IMR-90 (cell line): ENCODE measurements around the gene BCAS1. TPM values are rescaled to one million over a fixed set of nuclear protein-coding genes. Genes with fewer than 3 reads are reported as not detected.

Experiments used
- ATAC-seq: fragments of 200-7000 bp; cut with Tn5 transposase; 2 replicates; pipeline ENCODE4 v1.9.1; 2020; ENCODE audit warnings: low read depth, mild to moderate bottlenecking, moderate library complexity
- BruUV-seq: library from RNA; stranded (reverse); fragments of 400-500 nt; replicated peaks from 2 replicates; lab custom pipeline; 2021; lab: Mats Ljungman, UMichigan
- CTCF ChIA-PET: fragments of 300-600 bp; formaldehyde crosslinking; extraction: SDS; loops from one replicate; lab custom pipeline; 2021; ENCODE audit warnings: antibody characterized with exemption; lab: Yijun Ruan, JAX
- POLR2A ChIA-PET: fragments of 300-600 bp; sonication (Branson Sonifier 250); formaldehyde crosslinking; loops from one replicate; lab custom pipeline; 2022; ENCODE audit warnings: antibody characterized with exemption; ENCODE audit not compliant: unreplicated experiment; lab: Charles Lee
- DNase-seq: peaks from one replicate; pipeline ENCODE4 v3.0.0; 2013
- H2AFZ ChIP-seq: replicated peaks from 2 replicates; pipeline ENCODE3; 2013; ENCODE audit warnings: low read length, mild to moderate bottlenecking; ENCODE audit not compliant: poor library complexity
- H2AK5ac ChIP-seq: 2 replicates; pipeline ENCODE4 v1.6.1; 2013; ENCODE audit warnings: low read depth, low read length, inconsistent platforms
- H2AK9ac ChIP-seq: replicated peaks from 2 replicates; pipeline ENCODE3; 2013; ENCODE audit warnings: mild to moderate bottlenecking, low read depth, low read length, moderate library complexity; ENCODE audit not compliant: poor library complexity
- H2BK120ac ChIP-seq: 2 replicates; pipeline ENCODE4 v1.6.1; 2013; ENCODE audit warnings: low read depth, low read length, inconsistent platforms
- H2BK15ac ChIP-seq: 3 replicates; pipeline ENCODE4 v1.6.1; 2013; ENCODE audit warnings: low read depth, low read length, inconsistent platforms
- H2BK20ac ChIP-seq: 2 replicates; pipeline ENCODE4 v1.6.1; 2013; ENCODE audit warnings: low read depth, mild to moderate bottlenecking, inconsistent platforms, low read length, moderate library complexity
- H2BK5ac ChIP-seq: 2 replicates; pipeline ENCODE4 v1.6.1; 2013; ENCODE audit warnings: mild to moderate bottlenecking, low read depth, low read length, inconsistent platforms; ENCODE audit not compliant: poor library complexity, severe bottlenecking
- H3K14ac ChIP-seq: replicated peaks from 2 replicates; pipeline ENCODE4 v1.6.1; 2013; ENCODE audit warnings: low read depth, low read length, inconsistent platforms
- H3K18ac ChIP-seq: 2 replicates; pipeline ENCODE4 v1.6.1; 2013; ENCODE audit warnings: low read depth, low read length, control low read depth
- H3K23ac ChIP-seq: 2 replicates; pipeline ENCODE4 v1.6.1; 2013; ENCODE audit warnings: low read depth, low read length, inconsistent platforms
- H3K27ac ChIP-seq: 2 replicates; pipeline ENCODE4 v1.5.1; 2013; ENCODE audit warnings: mild to moderate bottlenecking, control low read depth, low read length; ENCODE audit not compliant: insufficient read depth
- H3K27me3 ChIP-seq: 2 replicates; pipeline ENCODE4 v1.6.1; 2013; ENCODE audit warnings: low read length; ENCODE audit not compliant: control insufficient read depth, insufficient read depth
- H3K36me3 ChIP-seq: 2 replicates; pipeline ENCODE4 v1.6.1; 2013; ENCODE audit warnings: low read length, mixed read lengths; ENCODE audit not compliant: control insufficient read depth, insufficient read depth
- H3K4ac ChIP-seq: 2 replicates; pipeline ENCODE4 v1.6.1; 2013; ENCODE audit warnings: low read depth, low read length, inconsistent platforms
- H3K4me1 ChIP-seq: 2 replicates; pipeline ENCODE4 v1.6.1; 2013; ENCODE audit warnings: low read length, mixed read lengths; ENCODE audit not compliant: control insufficient read depth, insufficient read depth
- H3K4me2 ChIP-seq: 2 replicates; pipeline ENCODE4 v1.6.1; 2013; ENCODE audit warnings: low read depth, mild to moderate bottlenecking, control low read depth, low read length, moderate library complexity
- H3K4me3 ChIP-seq: 2 replicates; pipeline ENCODE4 v1.5.1; 2013; ENCODE audit warnings: low read depth, mild to moderate bottlenecking, control low read depth, low read length, moderate library complexity; ENCODE audit not compliant: insufficient read depth
- H3K56ac ChIP-seq: 2 replicates; pipeline ENCODE4 v1.6.1; 2013; ENCODE audit warnings: low read length, inconsistent platforms; ENCODE audit not compliant: insufficient read depth; ENCODE audit errors: extremely low read depth
- H3K79me1 ChIP-seq, 2 experiments: 2 replicates each; pipeline ENCODE4 v1.6.1; 2013; ENCODE audit warnings: low read length in 2 of 2, inconsistent platforms in 1 of 2, low read depth in 1 of 2
- H3K9ac ChIP-seq: 2 replicates; pipeline ENCODE4 v1.6.1; 2013; ENCODE audit warnings: low read depth, low read length, control low read depth
- H3K9me1 ChIP-seq: 2 replicates; pipeline ENCODE4 v1.6.1; 2013; ENCODE audit warnings: low read length, inconsistent platforms; ENCODE audit not compliant: insufficient read depth
- H3K9me3 ChIP-seq: 2 replicates; pipeline ENCODE4 v1.6.1; 2013; ENCODE audit warnings: low read length; ENCODE audit not compliant: control insufficient read depth, insufficient read depth
- H4K20me1 ChIP-seq: 2 replicates; pipeline ENCODE4 v1.6.1; 2013; ENCODE audit warnings: low read length, inconsistent platforms; ENCODE audit not compliant: insufficient read depth
- H4K5ac ChIP-seq: 2 replicates; pipeline ENCODE4 v1.6.1; 2013; ENCODE audit warnings: mild to moderate bottlenecking, low read depth, low read length, control low read depth
- H4K8ac ChIP-seq, 2 experiments: 2 replicates each; pipeline ENCODE4 v1.6.1; 2013; ENCODE audit warnings: low read depth in 2 of 2, low read length in 2 of 2, control low read depth in 1 of 2, inconsistent platforms in 1 of 2
- H4K91ac ChIP-seq: 2 replicates; pipeline ENCODE4 v1.6.1; 2013; ENCODE audit warnings: low read depth, low read length, inconsistent platforms; ENCODE audit not compliant: insufficient read depth
- BHLHE40 ChIP-seq: fragments of 150-350 bp; IDR thresholded peaks from 2 replicates; pipeline ENCODE4 v1.6.1; 2016; ENCODE audit warnings: mild to moderate bottlenecking, low read depth, low read length
- CEBPB ChIP-seq: IDR thresholded peaks from 2 replicates; pipeline ENCODE4 v1.6.1; 2012; ENCODE audit warnings: low read depth, low read length, improper control_type of control experiment
- CHD1 ChIP-seq: IDR thresholded peaks from 2 replicates; pipeline ENCODE4 v1.6.1; 2012; ENCODE audit warnings: low read depth, low read length, improper control_type of control experiment
- CTCF ChIP-seq: conservative IDR thresholded peaks from 2 replicates; pipeline ENCODE4 v1.5.1; 2012; ENCODE audit warnings: mild to moderate bottlenecking, low read depth, low read length, improper control_type of control experiment
- ELK1 ChIP-seq: fragments of 150-350 bp; IDR thresholded peaks from 2 replicates; pipeline ENCODE4 v1.6.1; 2016; ENCODE audit warnings: low read depth, mild to moderate bottlenecking, low read length, moderate library complexity, borderline replicate concordance
- FOS ChIP-seq: fragments of 150-350 bp; IDR thresholded peaks from 2 replicates; pipeline ENCODE4 v1.6.1; 2016; ENCODE audit warnings: low read depth, low read length
- MAFK ChIP-seq: IDR thresholded peaks from 2 replicates; pipeline ENCODE4 v1.6.1; 2012; ENCODE audit warnings: low read depth, low read length, improper control_type of control experiment
- MAZ ChIP-seq: IDR thresholded peaks from 2 replicates; pipeline ENCODE4 v1.6.1; 2012; ENCODE audit warnings: low read depth, mild to moderate bottlenecking, low read length, improper control_type of control experiment, moderate library complexity, borderline replicate concordance
- MXI1 ChIP-seq: IDR thresholded peaks from 2 replicates; pipeline ENCODE4 v1.6.1; 2012; ENCODE audit warnings: low read depth, mild to moderate bottlenecking, low read length, moderate library complexity, borderline replicate concordance
- NFE2L2 ChIP-seq: fragments of 150-350 bp; IDR thresholded peaks from 2 replicates; pipeline ENCODE4 v1.6.1; 2016; ENCODE audit warnings: low read depth, mild to moderate bottlenecking, low read length
- POLR2A ChIP-seq: IDR thresholded peaks from 2 replicates; pipeline ENCODE4 v1.6.1; 2012; ENCODE audit warnings: mild to moderate bottlenecking, low read depth, low read length
- RCOR1 ChIP-seq: IDR thresholded peaks from 2 replicates; pipeline ENCODE4 v1.6.1; 2012; ENCODE audit warnings: mild to moderate bottlenecking, low read length, improper control_type of control experiment; ENCODE audit not compliant: insufficient replicate concordance
- RFX5 ChIP-seq: IDR thresholded peaks from 2 replicates; pipeline ENCODE4 v1.8.0; 2012; ENCODE audit warnings: low read depth, mild to moderate bottlenecking, low read length, moderate library complexity
- SMC3 ChIP-seq: fragments of 150-350 bp; IDR thresholded peaks from 2 replicates; pipeline ENCODE4 v1.6.1; 2016; ENCODE audit warnings: low read depth, mild to moderate bottlenecking, antibody characterized with exemption, low read length, moderate library complexity
- USF2 ChIP-seq: fragments of 150-350 bp; IDR thresholded peaks from 2 replicates; pipeline ENCODE4 v1.6.1; 2017; ENCODE audit warnings: mild to moderate bottlenecking, antibody characterized with exemption, low read length, low read depth
- WGBS, 2 experiments: methylation state at CpG; one replicate each; pipeline versions ENCODE4 v1.1.5 to v1.1.7; 2013; ENCODE audit warnings: missing lambda C conversion rate in 2 of 2; ENCODE audit not compliant: insufficient read length in 1 of 2; ENCODE audit errors: extremely low coverage in 2 of 2; 5-methylcytosine and 5-hydroxymethylcytosine counted together
- dilution Hi-C: fragments of 300-500 bp; cut with HindIII; formaldehyde crosslinking; loops from one replicate; pipeline ENCODE4 v1.14.3; 2018; ENCODE audit warnings: low sequenced_read_pairs; ENCODE audit not compliant: unreplicated experiment
- in situ Hi-C: fragments of 300-500 bp; cut with MboI; formaldehyde crosslinking; loops from 3 replicates; pipeline ENCODE4 v1.14.3; 2019; ENCODE audit warnings: low sequenced_read_pairs, inconsistent platforms, mixed read lengths
- intact Hi-C: fragments of 100-400 bp; cut with micrococcal nuclease; formaldehyde crosslinking; loops from 2 replicates; pipeline ENCODE4 v1.10.0; 2022
- polyA plus RNA-seq, 3 experiments: library from polyadenylated mRNA; depleted of rRNA; stranded (reverse); fragments of >200 nt; gene quantifications; 2 replicates each; pipeline ENCODE4 v1.2.3, GENCODE V29; 2012; ENCODE audit warnings: low replicate concordance in 1 of 3
- total RNA-seq: library from RNA; depleted of rRNA; stranded (reverse); fragments of >200 nt; gene quantifications from 2 replicates; pipeline ENCODE4 v1.2.3, GENCODE V29; 2012

BCAS1 gene
- total and polyA plus RNA-seq, 2 of the 4 experiments (the other 2 are of a cell fraction): under 0.01 TPM; not detected in 1

GRCh38 chr20:54085910-54086309 is 15.5 kb upstream of the BCAS1 start:
- Histone ChIP-seq H2AK5ac (no peak overlapping the region), H3K79me1 (no peaks in the 10 kb centered on the region), H2BK5ac (no peak overlapping the region), H3K56ac (no peak overlapping the region), H3K36me3 (no peaks in the 10 kb centered on the region), H3K9ac (no peak overlapping the region), H3K18ac (no peak overlapping the region), H3K4me1 (no peaks in the 10 kb centered on the region), H2BK20ac (no peak overlapping the region), H3K9me3 (no peaks in the 10 kb centered on the region), H4K5ac (no peak overlapping the region), H2BK120ac (no peak overlapping the region), H2AK9ac (no peak overlapping the region), H3K4me3 (no peak overlapping the region), H3K4me2 (no peak overlapping the region), H2BK15ac (no peak overlapping the region), H3K14ac (no peak overlapping the region), H3K9me1 (no peaks in the 10 kb centered on the region), H4K20me1 (no peaks in the 10 kb centered on the region), H2AFZ (no peak overlapping the region), H3K27me3 (peaks cover 7% of the 10 kb centered on the region), H3K27ac (no peak overlapping the region), H4K91ac (no peak overlapping the region), H3K23ac (no peak overlapping the region), H3K4ac (no peak overlapping the region), H4K8ac (no peak overlapping the region)
- no TSS peak for BruUV-seq
- dilution Hi-C loops: loop anchor here (25.0 kb wide), 1 partner anchor 101 kb away; no protein-coding TSS in a partner anchor
- DNase-seq: no peak
- in situ Hi-C loops: loop anchor here (25.0 kb wide), 1 partner anchor 99 kb away; no protein-coding TSS in a partner anchor
- intact Hi-C loops: no loop called here
- POLR2A ChIA-PET: no interaction called here
- WGBS, 2 experiments: no CpG with 5 or more reads among the region's 3 CpGs
- TF ChIP-seq RFX5 (no peak), CHD1 (no peak), MXI1 (no peak), CTCF (no peak), CEBPB (no peak), RCOR1 (no peak), FOS (no peak), MAZ (no peak), BHLHE40 (no peak), MAFK (no peak), USF2 (no peak), NFE2L2 (no peak), SMC3 (no peak), ELK1 (no peak), POLR2A (no peak)
- CTCF ChIA-PET: interaction anchor here (0.8 kb wide), 1 partner anchor 12 kb away, joined by 5 read pairs; no protein-coding TSS in a partner anchor
- ATAC-seq: no peak
